Trophoblast cell (in vitro differentiated cells and primary cell): ENCODE data around the gene PLEKHG5.

Source experiments
- DNase-seq, 2 donors: peaks; one replicate each; pipeline ENCODE4 v3.0.0-alpha.2; 2016
- H2AFZ ChIP-seq: 2 replicates; pipeline ENCODE4 v1.6.1; 2013; ENCODE audit warnings: low read length, moderate library complexity, mild to moderate bottlenecking; ENCODE audit not compliant: insufficient read depth, poor library complexity
- H2AK5ac ChIP-seq: 2 replicates; pipeline ENCODE4 v1.6.1; 2013; ENCODE audit warnings: mild to moderate bottlenecking, low read length
- H2BK120ac ChIP-seq: 2 replicates; pipeline ENCODE4 v1.6.1; 2013; ENCODE audit warnings: low read length, mild to moderate bottlenecking, moderate library complexity; ENCODE audit not compliant: insufficient read depth, poor library complexity
- H2BK12ac ChIP-seq: 2 replicates; pipeline ENCODE4 v1.6.1; 2013; ENCODE audit warnings: mild to moderate bottlenecking, low read length, moderate library complexity
- H2BK5ac ChIP-seq: 2 replicates; pipeline ENCODE4 v1.6.1; 2013; ENCODE audit warnings: low read length, low read depth, moderate library complexity, mild to moderate bottlenecking; ENCODE audit not compliant: poor library complexity
- H3K14ac ChIP-seq: 2 replicates; pipeline ENCODE4 v1.6.1; 2013; ENCODE audit warnings: mild to moderate bottlenecking, low read length
- H3K18ac ChIP-seq: 2 replicates; pipeline ENCODE4 v1.6.1; 2013; ENCODE audit warnings: mild to moderate bottlenecking, low read length
- H3K23ac ChIP-seq: 2 replicates; pipeline ENCODE4 v1.6.1; 2013; ENCODE audit warnings: low read length
- H3K27ac ChIP-seq: 2 replicates; pipeline ENCODE4 v1.5.1; 2013; ENCODE audit warnings: low read depth, mild to moderate bottlenecking, inconsistent platforms, low read length, moderate library complexity
- H3K27me3 ChIP-seq: 2 replicates; pipeline ENCODE4 v1.6.1; 2013; ENCODE audit warnings: inconsistent platforms, mild to moderate bottlenecking, low read length, moderate library complexity; ENCODE audit not compliant: insufficient read depth
- H3K36me3 ChIP-seq, 2 experiments: 1 replicate in 1 of 2; 2 replicates in 1 of 2; pipeline ENCODE4 v1.6.1; 2013; ENCODE audit warnings: low read length in 2 of 2, mild to moderate bottlenecking in 2 of 2, moderate library complexity in 1 of 2; ENCODE audit not compliant: insufficient read depth in 2 of 2, control insufficient read depth in 1 of 2
- H3K4ac ChIP-seq: 2 replicates; pipeline ENCODE4 v1.6.1; 2013; ENCODE audit warnings: low read depth, mild to moderate bottlenecking, low read length, moderate library complexity
- H3K4me1 ChIP-seq, 2 experiments: 1 replicate in 1 of 2; 2 replicates in 1 of 2; pipeline ENCODE4 v1.6.1; 2013; ENCODE audit warnings: low read length in 2 of 2, mild to moderate bottlenecking in 2 of 2, moderate library complexity in 1 of 2; ENCODE audit not compliant: insufficient read depth in 2 of 2, control insufficient read depth in 1 of 2
- H3K4me2 ChIP-seq: 2 replicates; pipeline ENCODE4 v1.6.1; 2013; ENCODE audit warnings: inconsistent platforms, mild to moderate bottlenecking, low read length, moderate library complexity
- H3K4me3 ChIP-seq: 2 replicates; pipeline ENCODE4 v1.5.1; 2013; ENCODE audit warnings: mild to moderate bottlenecking, low read depth, low read length, inconsistent platforms
- H3K79me1 ChIP-seq: one replicate; pipeline ENCODE4 v1.6.1; 2013; ENCODE audit warnings: low read length
- H3K79me2 ChIP-seq: 2 replicates; pipeline ENCODE4 v1.6.1; 2013; ENCODE audit warnings: low read length, mild to moderate bottlenecking; ENCODE audit not compliant: control insufficient read depth, insufficient read depth, poor library complexity
- H3K9ac ChIP-seq: 2 replicates; pipeline ENCODE4 v1.6.1; 2013; ENCODE audit warnings: mild to moderate bottlenecking, low read length
- H3K9me3 ChIP-seq: 2 replicates; pipeline ENCODE4 v1.6.1; 2013; ENCODE audit warnings: low read depth, mild to moderate bottlenecking, control low read depth, inconsistent platforms, low read length; ENCODE audit not compliant: insufficient read depth
- H4K12ac ChIP-seq: 2 replicates; pipeline ENCODE4 v1.6.1; 2013; ENCODE audit warnings: low read depth, mild to moderate bottlenecking, low read length, moderate library complexity
- H4K8ac ChIP-seq: 2 replicates; pipeline ENCODE4 v1.6.1; 2013; ENCODE audit warnings: low read depth, mild to moderate bottlenecking, low read length, moderate library complexity
- H4K91ac ChIP-seq: one replicate; pipeline ENCODE4 v1.6.1; 2013; ENCODE audit warnings: low read depth, mild to moderate bottlenecking, low read length, moderate library complexity
- WGBS: extraction: QIAGEN DNeasy Blood & Tissue Kit; methylation state at CpG from one replicate; pipeline ENCODE4 v1.1.7; 2013; ENCODE audit warnings: missing lambda C conversion rate; ENCODE audit not compliant: insufficient read length, insufficient coverage; ENCODE audit errors: extremely low coverage; 5-methylcytosine and 5-hydroxymethylcytosine counted together

The PLEKHG5 gene

DNA sequence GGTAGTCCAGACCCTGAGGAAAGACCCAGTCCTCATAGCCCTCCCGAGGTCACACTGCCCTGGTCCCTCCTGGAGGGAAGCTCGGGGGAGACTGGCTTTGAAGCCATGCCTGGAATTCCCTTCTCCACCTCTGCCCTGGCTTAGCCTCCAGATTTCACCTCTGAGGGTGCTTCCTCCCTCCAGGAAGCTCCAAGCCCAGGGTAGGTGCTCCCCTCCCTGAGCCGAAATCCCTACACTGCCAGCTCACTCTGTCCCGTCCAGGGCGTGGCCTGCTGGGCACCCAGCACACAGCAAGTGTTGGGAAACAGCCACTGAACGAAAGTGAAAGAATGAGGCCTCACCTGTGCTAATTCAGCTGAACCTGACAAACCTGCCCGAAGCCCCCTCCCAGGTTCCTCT, 19.5 kb downstream of the PLEKHG5 start:
- H3K18ac ChIP-seq, result no peak overlapping the region
- no CpG with 5 or more reads among the region's 7 CpGs for WGBS

DNA sequence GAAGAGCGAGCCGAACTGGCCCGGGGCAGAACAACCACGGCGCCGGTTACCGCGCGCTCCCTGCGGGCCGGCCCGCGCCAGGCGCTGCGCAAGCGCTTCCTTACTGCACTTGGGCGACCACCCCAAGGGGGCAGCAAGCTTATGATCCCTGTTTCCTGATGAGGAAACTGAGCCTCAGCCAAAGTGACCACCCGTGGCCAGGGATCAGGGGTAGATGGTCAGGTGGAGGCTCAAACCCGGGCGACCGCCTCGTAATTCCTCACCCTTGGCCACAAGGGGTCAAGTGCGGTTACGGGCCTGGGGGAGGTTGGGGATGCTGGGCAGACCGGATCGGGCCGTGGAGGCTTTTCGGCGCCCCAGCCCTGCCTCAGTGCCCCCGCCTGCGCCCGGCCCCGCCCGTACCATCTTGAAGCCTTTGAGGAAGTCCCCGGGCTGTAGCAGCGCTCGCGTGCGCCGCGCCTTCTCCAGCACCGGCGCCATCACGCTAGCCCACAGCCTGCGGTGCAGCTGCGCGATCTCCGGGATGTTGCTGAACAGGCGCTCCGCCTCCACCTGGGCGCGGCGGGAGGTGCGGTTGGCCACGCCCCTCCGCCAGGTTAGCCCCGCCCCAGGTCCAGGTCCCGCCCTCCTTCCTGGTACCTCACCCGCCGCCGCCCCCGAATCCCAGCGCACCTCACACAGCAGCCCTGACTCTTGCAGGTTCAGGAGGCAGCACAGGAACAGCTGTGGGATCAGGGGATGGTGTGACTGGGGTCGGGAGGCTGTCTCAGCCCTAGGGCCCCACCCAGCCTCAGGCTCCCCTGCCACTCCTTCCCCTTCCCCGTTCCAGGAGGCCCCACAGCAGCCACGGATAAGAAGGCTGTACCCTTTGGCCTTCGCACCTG, 20.1 kb downstream of the PLEKHG5 start:
- Histone ChIP-seq H3K27me3 (no peaks in the 10 kb centered on the region), H3K18ac (no peak overlapping the region), H3K4me3 (no peak overlapping the region), H3K9ac (no peak overlapping the region), H2BK12ac (no peak overlapping the region), H3K4me1 (no peaks in the 10 kb centered on the region), H3K27ac (no peak overlapping the region), H3K79me2 (no peaks in the 10 kb centered on the region), H4K91ac (no peak overlapping the region), H4K8ac (no peak overlapping the region), H3K23ac (no peak overlapping the region), H4K12ac (no peak overlapping the region), H3K4me2 (no peak overlapping the region), H3K4ac (no peak overlapping the region), H2BK120ac (no peak overlapping the region), H3K9me3 (peaks cover 4% of the 10 kb centered on the region), H2AK5ac (no peak overlapping the region), H3K14ac (no peak overlapping the region), H2AFZ (no peak overlapping the region), H3K36me3 (peaks cover 89 to 92% of the 10 kb centered on the region in 2 experiments), H2BK5ac (no peak overlapping the region), H3K79me1 (no peaks in the 10 kb centered on the region)
- no CpG with 5 or more reads among the region's 67 CpGs for WGBS
- peak; percentile 73 to 82 for DNase-seq

More for the DNA sequence above, 19.5 kb downstream of the PLEKHG5 start:
- H2BK12ac ChIP-seq, result no peak overlapping the region
- H3K14ac ChIP-seq, result no peak overlapping the region
- no peak overlapping the region for H3K27ac ChIP-seq
- no peak overlapping the region for H3K9ac ChIP-seq
- peaks cover 4% of the 10 kb centered on the region for H3K9me3 ChIP-seq
- peaks cover 0 to 1% of the 10 kb centered on the region in 2 experiments for H3K4me1 ChIP-seq
- H3K4ac ChIP-seq, result no peak overlapping the region
- H4K8ac ChIP-seq, result no peak overlapping the region
- no peak overlapping the region for H3K23ac ChIP-seq
- H3K27me3 ChIP-seq, result no peaks in the 10 kb centered on the region
- no peaks in the 10 kb centered on the region for H3K79me1 ChIP-seq
- no peak overlapping the region for H2BK5ac ChIP-seq
- H3K4me3 ChIP-seq, result no peak overlapping the region
- no peaks in the 10 kb centered on the region for H3K79me2 ChIP-seq
- H4K91ac ChIP-seq, result no peak overlapping the region
- no peak overlapping the region for H3K4me2 ChIP-seq
- H4K12ac ChIP-seq, result no peak overlapping the region
- H2AK5ac ChIP-seq, result no peak overlapping the region
- peaks cover 84 to 91% of the 10 kb centered on the region in 2 experiments for H3K36me3 ChIP-seq
- peak; percentile 95 for DNase-seq
- no peak overlapping the region for H2AFZ ChIP-seq
- no peak overlapping the region for H2BK120ac ChIP-seq

DNA sequence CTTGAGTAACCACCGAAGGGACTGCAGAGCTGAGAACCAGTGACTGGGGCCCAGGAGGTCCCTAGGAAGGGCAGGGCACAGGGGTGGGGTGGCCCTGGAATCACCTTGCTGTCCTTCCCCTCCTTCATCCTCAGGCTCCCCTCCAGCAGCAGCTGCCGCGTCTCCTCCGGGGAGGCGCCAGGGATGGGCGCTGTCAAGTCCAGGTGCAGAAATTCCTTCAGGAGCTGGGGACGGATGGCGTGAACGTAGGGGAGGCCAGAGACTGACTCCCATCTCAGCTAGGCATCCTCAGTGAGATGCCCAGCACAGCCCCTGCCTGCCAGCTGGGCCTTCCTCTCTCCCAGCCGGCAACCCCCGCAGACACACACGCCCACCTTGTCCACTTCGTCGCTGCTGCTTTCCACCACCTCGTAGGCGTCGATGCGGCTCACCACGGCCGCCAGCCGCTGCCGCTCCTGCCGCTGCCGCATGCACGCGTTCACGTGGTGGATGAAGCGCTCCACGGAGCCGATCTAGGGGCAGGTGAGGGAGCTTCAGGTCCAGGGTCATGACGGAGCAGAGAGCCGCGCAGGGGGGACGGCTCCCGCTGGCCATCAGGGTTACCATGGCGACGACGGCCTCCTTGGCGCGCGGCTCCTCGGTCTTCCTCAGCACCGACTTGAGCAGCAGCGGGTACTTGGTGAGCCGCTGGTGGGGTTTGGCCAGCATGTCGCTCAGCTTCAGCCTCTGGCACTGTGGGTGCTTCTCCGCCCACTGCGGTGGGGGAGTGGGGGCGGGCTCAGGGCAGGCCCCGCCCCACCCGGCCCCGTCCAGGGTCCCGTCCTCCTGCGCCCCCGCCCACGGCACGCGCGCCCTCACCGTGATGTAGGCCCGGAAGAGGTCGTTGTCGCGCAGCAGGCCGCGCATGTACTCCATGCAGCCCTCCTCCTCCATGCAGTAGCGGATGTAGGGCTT, 21.1 kb downstream of the PLEKHG5 start:
- no peak overlapping the region for H3K4ac ChIP-seq
- no peak overlapping the region for H2BK5ac ChIP-seq
- WGBS, result no CpG with 5 or more reads among the region's 67 CpGs
- H3K4me1 ChIP-seq, result no peaks in the 10 kb centered on the region
- H3K14ac ChIP-seq, result no peak overlapping the region
- no peaks in the 10 kb centered on the region for H3K27me3 ChIP-seq
- no peaks in the 10 kb centered on the region for H3K79me2 ChIP-seq
- no peak overlapping the region for H3K4me3 ChIP-seq
- no peak for DNase-seq
- H3K18ac ChIP-seq, result no peak overlapping the region
- H3K79me1 ChIP-seq, result no peaks in the 10 kb centered on the region
- H2AK5ac ChIP-seq, result no peak overlapping the region
- peaks cover 90% of the 10 kb centered on the region in 2 experiments for H3K36me3 ChIP-seq
- no peak overlapping the region for H3K23ac ChIP-seq
- H2BK120ac ChIP-seq, result no peak overlapping the region
- no peak overlapping the region for H4K8ac ChIP-seq
- H4K12ac ChIP-seq, result no peak overlapping the region
- H3K4me2 ChIP-seq, result no peak overlapping the region
- peaks cover 4% of the 10 kb centered on the region for H3K9me3 ChIP-seq
- H3K27ac ChIP-seq, result no peak overlapping the region
- no peak overlapping the region for H2BK12ac ChIP-seq
- no peak overlapping the region for H2AFZ ChIP-seq
- H4K91ac ChIP-seq, result no peak overlapping the region
- H3K9ac ChIP-seq, result no peak overlapping the region

DNA sequence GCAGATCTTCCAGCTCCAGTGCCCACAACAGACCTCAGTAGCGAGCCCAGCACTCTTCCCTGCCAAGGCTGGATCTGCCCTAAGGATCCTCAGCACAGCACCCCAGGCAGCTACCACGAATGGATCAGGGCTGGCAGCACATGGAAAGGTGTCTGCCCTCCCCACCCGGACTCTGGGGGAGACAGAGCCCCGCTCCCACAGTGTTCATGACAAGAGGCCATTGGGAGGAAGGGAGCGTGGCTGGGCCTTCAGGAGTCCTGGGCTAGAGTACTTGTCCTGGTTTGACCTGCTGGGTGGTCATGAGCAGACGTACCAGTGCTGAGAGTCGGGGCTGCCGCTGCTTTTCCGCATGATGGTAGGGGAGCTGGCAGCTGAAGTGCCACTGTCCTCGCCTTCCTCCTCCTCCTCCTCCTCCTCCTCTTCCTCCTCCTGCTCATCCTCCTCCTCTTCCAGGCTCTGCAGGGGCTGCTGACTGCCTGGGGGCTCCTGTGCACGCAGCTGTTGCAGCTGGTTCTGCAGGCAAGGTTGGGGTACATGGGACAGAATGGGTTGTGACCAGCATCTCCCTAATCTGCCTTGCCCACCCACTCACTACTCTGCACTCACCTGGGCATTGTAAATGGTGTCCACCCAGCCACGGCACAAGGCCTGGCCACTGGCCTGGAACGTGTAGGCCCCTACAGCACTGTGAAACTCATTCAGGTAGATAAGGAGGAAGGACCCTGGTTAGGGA, 22.6 kb downstream of the PLEKHG5 start:
- peaks cover 84 to 92% of the 10 kb centered on the region in 2 experiments for H3K36me3 ChIP-seq
- WGBS, result no CpG with 5 or more reads among the region's 13 CpGs
- DNase-seq, result no peak

More for the DNA sequence above, 22.6 kb downstream of the PLEKHG5 start:
- H4K8ac ChIP-seq, result no peak overlapping the region
- H3K9me3 ChIP-seq, result peaks cover 4% of the 10 kb centered on the region
- H2BK12ac ChIP-seq, result no peak overlapping the region
- no peak overlapping the region for H2AK5ac ChIP-seq
- no peaks in the 10 kb centered on the region for H3K27me3 ChIP-seq
- no peak overlapping the region for H3K9ac ChIP-seq
- no peak overlapping the region for H3K27ac ChIP-seq
- no peak overlapping the region for H3K4ac ChIP-seq
- H3K79me2 ChIP-seq, result no peaks in the 10 kb centered on the region
- H3K4me2 ChIP-seq, result no peak overlapping the region
- peak overlapping the region; percentile 40 for H3K4me3 ChIP-seq
- no peak overlapping the region for H3K14ac ChIP-seq
- no peak overlapping the region for H2AFZ ChIP-seq
- no peak overlapping the region for H2BK5ac ChIP-seq
- H4K12ac ChIP-seq, result no peak overlapping the region
- H4K91ac ChIP-seq, result no peak overlapping the region
- no peak overlapping the region for H2BK120ac ChIP-seq
- no peaks in the 10 kb centered on the region for H3K4me1 ChIP-seq
- no peak overlapping the region for H3K18ac ChIP-seq
- H3K79me1 ChIP-seq, result no peaks in the 10 kb centered on the region
- H3K23ac ChIP-seq, result no peak overlapping the region
